Endothelial cell (in vitro differentiated cells): ENCODE results near the gene DST. TPM values are rescaled to one million over a fixed set of nuclear protein-coding genes. Genes with fewer than 3 reads are reported as not detected.

Experiments used
- DNase-seq: peaks from one replicate; pipeline ENCODE4 v3.0.0; 2021; ENCODE audit warnings: low spot score
- H3K27ac Mint-ChIP-seq: one replicate; pipeline ENCODE4 v1.8.0; 2021; ENCODE audit warnings: mixed read lengths, inconsistent platforms; ENCODE audit not compliant: unreplicated experiment
- H3K27me3 Mint-ChIP-seq: one replicate; pipeline ENCODE4 v1.8.0; 2021; ENCODE audit warnings: mild to moderate bottlenecking, moderate library complexity, mixed read lengths, inconsistent platforms; ENCODE audit not compliant: unreplicated experiment
- H3K36me3 Mint-ChIP-seq: one replicate; pipeline ENCODE4 v1.8.0; 2021; ENCODE audit warnings: mild to moderate bottlenecking, low read depth, mixed read lengths, inconsistent platforms; ENCODE audit not compliant: unreplicated experiment
- H3K4me1 Mint-ChIP-seq: one replicate; pipeline ENCODE4 v1.8.0; 2021; ENCODE audit warnings: mild to moderate bottlenecking, mixed read lengths, inconsistent platforms; ENCODE audit not compliant: unreplicated experiment
- H3K4me3 Mint-ChIP-seq: one replicate; pipeline ENCODE4 v1.8.0; 2021; ENCODE audit warnings: mild to moderate bottlenecking, mixed read lengths, inconsistent platforms; ENCODE audit not compliant: unreplicated experiment
- H3K9me3 Mint-ChIP-seq: one replicate; pipeline ENCODE4 v1.8.0; 2021; ENCODE audit warnings: mixed read lengths, inconsistent platforms; ENCODE audit not compliant: unreplicated experiment
- total RNA-seq: library from RNA; stranded (reverse); fragmentation: NEBNext Ultra II Directional; extraction: Animal tissue kit (Norgen Biotek cat#: 25700); gene quantifications from one replicate; pipeline ENCODE4 v1.2.1, GENCODE V29; 2021; ENCODE audit not compliant: unreplicated experiment
- TF ChIP-seq, protein P1 (sequence below): fragments of 200-600 bp; sonication (generic); IDR thresholded peaks from one replicate; pipeline ENCODE4 v1.5.0; 2021; ENCODE audit warnings: antibody characterized with exemption; ENCODE audit not compliant: unreplicated experiment

Gene DST
- total RNA-seq, 1 donor from 2014 or later = 284 TPM

DNA sequence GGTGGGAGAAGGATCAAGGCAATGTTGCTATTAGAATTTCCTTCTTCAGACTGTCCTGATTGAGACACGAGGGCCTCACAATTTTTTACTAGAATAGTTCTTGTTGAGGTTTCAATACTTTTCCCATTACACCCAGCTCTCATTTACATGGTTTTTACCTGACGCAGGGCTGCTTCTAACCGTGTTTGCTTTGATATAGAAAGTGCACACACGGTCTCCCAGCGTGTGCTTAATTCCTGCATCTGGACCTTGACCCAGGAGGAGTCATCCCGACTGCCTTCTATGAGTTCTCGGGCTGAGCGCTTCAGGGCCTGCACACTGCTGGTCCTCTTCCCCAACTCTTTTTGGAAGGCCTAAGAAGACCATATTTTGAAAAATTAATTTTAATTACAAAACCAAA is 160.2 kb downstream of the DST start:
- peaks cover 42% of the 10 kb centered on the region for H3K36me3 Mint-ChIP-seq
- H3K27me3 Mint-ChIP-seq = peaks cover 3% of the 10 kb centered on the region
- TF ChIP-seq, protein P1, sequence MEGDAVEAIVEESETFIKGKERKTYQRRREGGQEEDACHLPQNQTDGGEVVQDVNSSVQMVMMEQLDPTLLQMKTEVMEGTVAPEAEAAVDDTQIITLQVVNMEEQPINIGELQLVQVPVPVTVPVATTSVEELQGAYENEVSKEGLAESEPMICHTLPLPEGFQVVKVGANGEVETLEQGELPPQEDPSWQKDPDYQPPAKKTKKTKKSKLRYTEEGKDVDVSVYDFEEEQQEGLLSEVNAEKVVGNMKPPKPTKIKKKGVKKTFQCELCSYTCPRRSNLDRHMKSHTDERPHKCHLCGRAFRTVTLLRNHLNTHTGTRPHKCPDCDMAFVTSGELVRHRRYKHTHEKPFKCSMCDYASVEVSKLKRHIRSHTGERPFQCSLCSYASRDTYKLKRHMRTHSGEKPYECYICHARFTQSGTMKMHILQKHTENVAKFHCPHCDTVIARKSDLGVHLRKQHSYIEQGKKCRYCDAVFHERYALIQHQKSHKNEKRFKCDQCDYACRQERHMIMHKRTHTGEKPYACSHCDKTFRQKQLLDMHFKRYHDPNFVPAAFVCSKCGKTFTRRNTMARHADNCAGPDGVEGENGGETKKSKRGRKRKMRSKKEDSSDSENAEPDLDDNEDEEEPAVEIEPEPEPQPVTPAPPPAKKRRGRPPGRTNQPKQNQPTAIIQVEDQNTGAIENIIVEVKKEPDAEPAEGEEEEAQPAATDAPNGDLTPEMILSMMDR = no peak
- H3K27ac Mint-ChIP-seq = no peak overlapping the region
- H3K4me1 Mint-ChIP-seq = no peaks in the 10 kb centered on the region
- no peaks in the 10 kb centered on the region for H3K9me3 Mint-ChIP-seq
- no peak for DNase-seq
- H3K4me3 Mint-ChIP-seq = no peak overlapping the region

DNA sequence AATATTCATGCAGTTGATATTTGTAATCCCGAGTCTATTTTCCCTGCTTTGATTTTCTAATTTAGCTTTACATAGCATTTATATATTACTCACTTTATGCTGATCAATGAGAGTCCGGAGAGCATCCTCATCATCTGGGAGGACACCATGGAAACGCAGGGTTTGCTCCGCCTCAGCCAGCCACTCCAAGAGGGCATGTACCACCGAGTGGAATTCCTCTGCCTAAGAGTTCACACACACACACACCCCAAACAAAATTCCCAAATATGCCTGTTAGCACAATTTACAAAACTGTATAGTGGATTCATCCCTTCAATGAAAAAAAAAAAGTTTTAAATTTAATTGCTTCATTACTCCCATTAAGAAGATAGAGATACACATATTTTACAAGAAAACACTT is 160.7 kb downstream of the DST start:
- no peak overlapping the region for H3K27ac Mint-ChIP-seq
- no peak for DNase-seq
- H3K27me3 Mint-ChIP-seq = peaks cover 3% of the 10 kb centered on the region
- H3K9me3 Mint-ChIP-seq = no peaks in the 10 kb centered on the region
- TF ChIP-seq, protein P1 = no peak
- no peak overlapping the region for H3K4me3 Mint-ChIP-seq
- peaks cover 46% of the 10 kb centered on the region for H3K36me3 Mint-ChIP-seq
- H3K4me1 Mint-ChIP-seq = no peaks in the 10 kb centered on the region

DNA sequence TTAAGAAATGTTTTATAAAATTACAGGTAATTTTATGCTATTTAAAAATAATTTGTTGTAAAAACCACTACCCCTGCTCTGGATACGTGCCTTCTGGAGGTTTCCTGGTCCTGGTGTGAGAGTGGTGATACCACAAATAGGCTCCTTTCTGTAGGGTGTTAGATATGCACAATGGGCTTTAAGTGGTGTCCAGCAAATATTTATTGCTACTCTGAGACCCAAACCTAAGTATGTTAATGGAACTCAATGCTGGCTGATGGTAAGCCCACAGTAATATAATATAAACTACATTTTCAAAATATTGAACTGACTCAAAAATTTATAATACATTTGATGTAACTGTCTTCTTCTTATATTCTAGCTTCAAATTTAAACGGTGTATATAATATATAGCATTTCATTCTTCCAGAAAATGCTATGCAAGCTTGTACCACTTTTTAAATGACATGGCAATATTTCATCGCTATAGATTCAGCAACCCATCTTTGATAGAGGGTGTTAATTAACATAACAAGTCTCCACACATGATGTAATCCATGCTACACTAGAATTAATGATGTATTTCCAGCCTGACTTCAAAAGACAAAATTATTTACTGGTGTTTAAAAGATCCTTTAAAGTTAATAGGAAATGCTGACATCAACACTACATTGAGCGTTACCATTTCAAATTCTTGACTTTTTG is 161.9 kb downstream of the DST start:
- H3K27ac Mint-ChIP-seq = no peak overlapping the region
- H3K4me3 Mint-ChIP-seq = peak overlapping the region; percentile 28
- TF ChIP-seq, protein P1 = no peak
- no peak for DNase-seq
- H3K36me3 Mint-ChIP-seq = peaks cover 45% of the 10 kb centered on the region
- H3K9me3 Mint-ChIP-seq = no peaks in the 10 kb centered on the region
- H3K4me1 Mint-ChIP-seq = no peaks in the 10 kb centered on the region
- peaks cover 4% of the 10 kb centered on the region for H3K27me3 Mint-ChIP-seq

DNA sequence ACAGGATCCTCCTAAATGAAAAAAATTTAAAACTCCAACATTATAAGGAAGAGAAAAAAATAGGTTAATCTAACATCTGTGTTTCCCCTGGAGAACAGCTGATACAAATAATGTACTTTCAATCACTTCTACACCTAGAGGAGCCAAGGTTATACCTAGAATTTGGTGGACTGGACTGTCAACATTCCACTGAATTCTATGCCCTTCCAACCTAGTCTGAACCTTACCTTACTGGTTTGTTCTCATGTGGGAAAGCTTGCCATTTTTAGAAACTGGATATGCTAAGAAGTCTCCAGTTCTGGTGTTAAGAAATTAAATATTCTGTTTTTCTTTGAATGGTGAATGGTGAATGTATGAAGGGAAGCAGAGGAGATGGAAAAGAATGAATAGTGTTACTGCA is 162.4 kb downstream of the DST start:
- H3K4me1 Mint-ChIP-seq = no peaks in the 10 kb centered on the region
- H3K36me3 Mint-ChIP-seq = peaks cover 50% of the 10 kb centered on the region
- no peak for DNase-seq
- no peak overlapping the region for H3K27ac Mint-ChIP-seq
- H3K4me3 Mint-ChIP-seq = peak overlapping the region; percentile 23
- no peaks in the 10 kb centered on the region for H3K9me3 Mint-ChIP-seq
- H3K27me3 Mint-ChIP-seq = peaks cover 6% of the 10 kb centered on the region
- TF ChIP-seq, protein P1 = no peak

DNA sequence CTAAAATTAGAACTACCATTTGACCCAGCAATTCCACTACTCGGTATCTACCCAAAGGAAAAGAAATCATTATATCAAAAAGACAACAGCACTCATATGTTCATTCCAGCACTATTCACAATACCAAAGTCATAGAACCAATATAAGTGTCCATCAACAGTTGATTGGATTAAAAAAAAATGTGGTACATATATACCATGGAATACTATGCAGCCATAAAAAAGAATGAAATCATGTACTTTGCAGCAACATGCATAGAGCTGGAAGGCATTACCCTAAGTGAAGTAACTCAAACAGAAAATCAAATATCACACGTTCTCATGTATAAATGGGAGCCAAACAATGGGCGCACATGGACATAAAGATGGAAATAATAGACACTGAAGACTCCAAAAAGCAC is 163.3 kb downstream of the DST start:
- no peak for DNase-seq
- H3K27me3 Mint-ChIP-seq = peaks cover 6% of the 10 kb centered on the region
- no peaks in the 10 kb centered on the region for H3K9me3 Mint-ChIP-seq
- H3K4me3 Mint-ChIP-seq = no peak overlapping the region
- TF ChIP-seq, protein P1 = no peak
- H3K4me1 Mint-ChIP-seq = no peaks in the 10 kb centered on the region
- H3K27ac Mint-ChIP-seq = no peak overlapping the region
- H3K36me3 Mint-ChIP-seq = peaks cover 50% of the 10 kb centered on the region
